CD4-positive, alpha-beta T cell (primary cell): Measurements from ENCODE around the gene USP26. TPM values are rescaled to one million over a fixed set of nuclear protein-coding genes. Genes with fewer than 3 reads are reported as not detected.

ENCODE experiments used
- ATAC-seq: fragments of 200-7000 bp; cut with Tn5 transposase; one replicate; pipeline ENCODE4 v1.10.0; 2022; ENCODE audit warnings: mild to moderate bottlenecking; ENCODE audit not compliant: poor library complexity
- CTCF ChIA-PET: fragments of 350-600 bp; sonication (Branson Sonifier 250); formaldehyde crosslinking; loops from one replicate; lab custom pipeline; 2021; ENCODE audit warnings: antibody characterized with exemption, inconsistent platforms; lab: Charles Lee
- POLR2A ChIA-PET: fragments of 350-600 bp; sonication (Branson Sonifier 250); formaldehyde crosslinking; loops from one replicate; lab custom pipeline; 2021; ENCODE audit warnings: antibody characterized with exemption, inconsistent platforms; lab: Charles Lee
- DNase-seq, 14 experiments: peaks; one replicate each; pipeline ENCODE4 v3.0.0-alpha.2; 2013 to 2020; ENCODE audit warnings: mixed read lengths in 2 of 14
- H3K27ac ChIP-seq, 2 donors: one replicate each; pipeline versions ENCODE4 v1.5.1 to v1.7.0; 2013; ENCODE audit warnings: low read length in 2 of 2, low read depth in 1 of 2, mild to moderate bottlenecking in 1 of 2
- H3K27me3 ChIP-seq, 2 experiments: 1 replicate in 1 of 2; 2 replicates in 1 of 2; pipeline versions ENCODE4 v1.6.1 to v1.7.0; 2013; ENCODE audit warnings: low read length in 2 of 2, control low read depth in 1 of 2, mild to moderate bottlenecking in 1 of 2, moderate library complexity in 1 of 2; ENCODE audit not compliant: insufficient read depth in 2 of 2, control insufficient read depth in 1 of 2
- H3K36me3 ChIP-seq: one replicate; pipeline ENCODE4 v1.6.1; 2013; ENCODE audit warnings: low read length, control low read depth; ENCODE audit not compliant: insufficient read depth
- H3K4me1 ChIP-seq: one replicate; pipeline ENCODE4 v1.6.1; 2013; ENCODE audit warnings: low read length, control low read depth; ENCODE audit not compliant: insufficient read depth
- H3K4me3 ChIP-seq: one replicate; pipeline ENCODE4 v1.5.1; 2013; ENCODE audit warnings: mild to moderate bottlenecking, low read length, moderate library complexity
- H3K9me3 ChIP-seq, 2 experiments: 1 replicate in 1 of 2; 2 replicates in 1 of 2; pipeline versions ENCODE4 v1.6.1 to v1.7.0; 2013; ENCODE audit warnings: low read length in 2 of 2, mild to moderate bottlenecking in 2 of 2, control low read depth in 1 of 2, moderate library complexity in 1 of 2; ENCODE audit not compliant: control insufficient read depth in 1 of 2, insufficient read depth in 1 of 2
- H3K27ac Mint-ChIP-seq: one replicate; pipeline ENCODE4 v1.8.0; 2020; ENCODE audit warnings: mixed read lengths
- H3K27me3 Mint-ChIP-seq: one replicate; pipeline ENCODE4 v1.8.0; 2021; ENCODE audit warnings: mixed read lengths
- H3K36me3 Mint-ChIP-seq: one replicate; pipeline ENCODE4 v1.8.0; 2021; ENCODE audit warnings: low read depth, mixed read lengths
- H3K4me1 Mint-ChIP-seq: one replicate; pipeline ENCODE4 v1.8.0; 2021; ENCODE audit warnings: low read depth, mixed read lengths
- H3K4me3 Mint-ChIP-seq: one replicate; pipeline ENCODE4 v1.8.0; 2020; ENCODE audit warnings: mild to moderate bottlenecking, mixed read lengths
- H3K9me3 Mint-ChIP-seq: one replicate; pipeline ENCODE4 v1.8.0; 2020; ENCODE audit warnings: mixed read lengths
- intact Hi-C, 2 experiments: fragments of 100-400 bp; cut with DNase I in 1 of 2; cut with micrococcal nuclease in 1 of 2; formaldehyde crosslinking; loops; one replicate each; pipeline versions ENCODE4 v1.15.1 to v1.9.0; 2023 to 2025; cut with DNase I, micrococcal nuclease
- total RNA-seq, 174 experiments: library from RNA in 2 of 174; stranded (reverse) in 2 of 174; gene quantifications; one replicate each; pipeline ENCODE4 v1.2.3 and lab custom pipeline; 2021 to 2026
- TF ChIP-seq, protein P1 (sequence below): fragments of 200-600 bp; IDR thresholded peaks from one replicate; pipeline ENCODE4 v1.8.0; 2022; ENCODE audit warnings: antibody characterized with exemption, mild to moderate bottlenecking

The USP26 gene
- total RNA-seq, 2 experiments from 2014 or later = not detected

DNA sequence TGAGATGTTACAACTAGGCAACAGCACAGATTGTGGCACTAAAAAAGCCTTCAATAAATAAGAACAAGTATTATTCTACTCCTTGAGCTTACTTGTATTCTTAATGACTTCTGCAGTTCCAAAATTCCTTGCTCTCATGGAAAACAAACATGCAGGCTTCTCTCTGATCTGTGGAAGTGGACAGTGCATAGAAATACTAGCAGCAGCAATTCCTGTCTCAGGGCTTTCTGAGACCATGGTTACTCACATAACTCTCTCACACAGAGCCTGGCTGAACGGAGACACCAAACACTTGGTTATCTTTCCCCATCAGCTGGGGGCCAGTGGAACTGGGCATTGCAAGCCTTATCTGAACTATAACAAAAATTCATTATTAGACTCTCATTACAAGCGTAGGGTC is 106.1 kb downstream of the USP26 start:
- ATAC-seq (no peak), DNase-seq (no peak)
- Histone ChIP-seq H3K4me1 (no peaks in the 10 kb centered on the region), H3K36me3 (no peaks in the 10 kb centered on the region), H3K4me3 (no peak overlapping the region), H3K27ac (no peak overlapping the region), H3K27me3 (no peaks in the 10 kb centered on the region), H3K9me3 (no peaks in the 10 kb centered on the region)
- H3K36me3 Mint-ChIP-seq = no peaks in the 10 kb centered on the region
- no peaks in the 10 kb centered on the region for H3K4me1 Mint-ChIP-seq
- ChIA-PET CTCF (no interaction called here), POLR2A (no interaction called here)
- H3K27me3 Mint-ChIP-seq = no peaks in the 10 kb centered on the region
- H3K27ac Mint-ChIP-seq = no peak overlapping the region
- intact Hi-C loops = no loop called here
- no peak overlapping the region for H3K4me3 Mint-ChIP-seq
- H3K9me3 Mint-ChIP-seq = no peaks in the 10 kb centered on the region
- TF ChIP-seq, protein P1, sequence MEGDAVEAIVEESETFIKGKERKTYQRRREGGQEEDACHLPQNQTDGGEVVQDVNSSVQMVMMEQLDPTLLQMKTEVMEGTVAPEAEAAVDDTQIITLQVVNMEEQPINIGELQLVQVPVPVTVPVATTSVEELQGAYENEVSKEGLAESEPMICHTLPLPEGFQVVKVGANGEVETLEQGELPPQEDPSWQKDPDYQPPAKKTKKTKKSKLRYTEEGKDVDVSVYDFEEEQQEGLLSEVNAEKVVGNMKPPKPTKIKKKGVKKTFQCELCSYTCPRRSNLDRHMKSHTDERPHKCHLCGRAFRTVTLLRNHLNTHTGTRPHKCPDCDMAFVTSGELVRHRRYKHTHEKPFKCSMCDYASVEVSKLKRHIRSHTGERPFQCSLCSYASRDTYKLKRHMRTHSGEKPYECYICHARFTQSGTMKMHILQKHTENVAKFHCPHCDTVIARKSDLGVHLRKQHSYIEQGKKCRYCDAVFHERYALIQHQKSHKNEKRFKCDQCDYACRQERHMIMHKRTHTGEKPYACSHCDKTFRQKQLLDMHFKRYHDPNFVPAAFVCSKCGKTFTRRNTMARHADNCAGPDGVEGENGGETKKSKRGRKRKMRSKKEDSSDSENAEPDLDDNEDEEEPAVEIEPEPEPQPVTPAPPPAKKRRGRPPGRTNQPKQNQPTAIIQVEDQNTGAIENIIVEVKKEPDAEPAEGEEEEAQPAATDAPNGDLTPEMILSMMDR = no peak

DNA sequence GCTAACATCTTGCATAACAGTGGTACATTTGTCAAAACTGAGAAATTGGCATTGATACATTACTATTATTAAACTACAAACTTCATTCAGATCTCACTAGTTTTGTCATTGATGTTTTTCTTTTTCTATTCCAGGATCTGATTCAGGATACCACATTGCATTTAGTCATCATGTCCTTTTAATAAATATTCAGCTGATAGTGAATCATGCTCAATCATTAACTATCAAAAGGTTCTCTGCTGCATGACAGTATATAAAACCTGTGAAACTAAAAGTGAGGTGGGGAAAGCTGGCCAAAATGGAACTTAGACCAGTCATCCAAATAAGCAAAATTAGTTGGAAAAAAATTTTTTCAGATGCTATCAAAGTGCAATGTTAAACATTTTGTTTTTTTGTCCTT is 110.4 kb downstream of the USP26 start:
- POLR2A ChIA-PET = no interaction called here
- no peak overlapping the region for H3K4me3 ChIP-seq
- H3K9me3 ChIP-seq = no peaks in the 10 kb centered on the region
- H3K36me3 Mint-ChIP-seq = no peaks in the 10 kb centered on the region
- H3K36me3 ChIP-seq = no peaks in the 10 kb centered on the region
- DNase-seq (no peak), ATAC-seq (no peak)
- H3K4me1 Mint-ChIP-seq = no peaks in the 10 kb centered on the region
- no peaks in the 10 kb centered on the region for H3K9me3 Mint-ChIP-seq
- peaks cover 11% of the 10 kb centered on the region for H3K27me3 Mint-ChIP-seq
- no peak overlapping the region for H3K27ac ChIP-seq
- H3K4me1 ChIP-seq = no peaks in the 10 kb centered on the region
- TF ChIP-seq, protein P1 = no peak
- no peaks in the 10 kb centered on the region for H3K27me3 ChIP-seq
- no peak overlapping the region for H3K4me3 Mint-ChIP-seq
- H3K27ac Mint-ChIP-seq = no peak overlapping the region
- CTCF ChIA-PET = interaction anchor here (1.2 kb wide), 1 partner anchor 9 kb away, joined by 3 read pairs; no protein-coding TSS in a partner anchor
- intact Hi-C loops = no loop called here

DNA sequence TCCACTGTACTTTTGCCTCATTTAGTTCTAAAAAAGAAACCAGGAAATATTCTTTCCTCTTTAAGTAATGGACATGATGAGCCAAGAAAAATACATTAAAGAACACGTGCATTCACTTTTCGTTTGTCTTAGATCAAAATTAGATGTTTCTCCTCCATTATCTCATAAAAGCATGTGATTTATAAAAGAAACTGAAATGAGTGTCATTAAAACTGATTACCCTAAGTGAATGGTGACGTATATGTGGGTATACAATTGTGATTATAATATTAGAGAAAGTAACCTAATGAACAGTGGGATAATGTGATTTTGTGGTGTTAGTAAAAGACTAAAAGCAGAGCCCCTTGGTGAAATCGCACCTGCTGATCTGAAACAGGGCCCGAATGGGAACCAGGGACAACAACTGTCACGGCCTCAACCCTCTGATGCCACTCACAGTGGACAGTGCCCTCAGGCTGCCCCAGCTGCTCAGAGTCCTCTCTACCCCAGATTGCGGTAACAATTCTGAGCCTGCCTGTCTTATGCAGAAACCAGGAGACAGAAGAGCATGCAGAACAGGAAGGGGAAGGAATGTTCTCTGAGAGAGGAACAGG is 112.8 kb downstream of the USP26 start:
- POLR2A ChIA-PET = no interaction called here
- Mint-ChIP-seq H3K4me3 (no peak overlapping the region), H3K27ac (no peak overlapping the region), H3K4me1 (no peaks in the 10 kb centered on the region), H3K9me3 (no peaks in the 10 kb centered on the region), H3K27me3 (peaks cover 11% of the 10 kb centered on the region), H3K36me3 (no peaks in the 10 kb centered on the region)
- TF ChIP-seq, protein P1 = no peak
- intact Hi-C loops = no loop called here
- ATAC-seq (no peak), DNase-seq (no peak)
- no peak overlapping the region for H3K27ac ChIP-seq
- no peak overlapping the region for H3K4me3 ChIP-seq
- no peaks in the 10 kb centered on the region for H3K27me3 ChIP-seq
- CTCF ChIA-PET = no interaction called here
- H3K9me3 ChIP-seq = no peaks in the 10 kb centered on the region
- no peaks in the 10 kb centered on the region for H3K36me3 ChIP-seq
- no peaks in the 10 kb centered on the region for H3K4me1 ChIP-seq
